Loucy (cell line): ENCODE measurements around the gene TBC1D2B.
A peak's percentile ranks its signal among the peaks of the same experiment; 100 is the strongest.

Experiments used
- H2AFZ ChIP-seq: fragments of 200-600 bp; sonication (generic); 2 replicates; pipeline ENCODE4 v1.6.0; 2016; ENCODE audit warnings: antibody characterized with exemption, mild to moderate bottlenecking, low read length, moderate library complexity
- H3F3A ChIP-seq: fragments of 200-600 bp; 2 replicates; pipeline ENCODE4 v1.6.0; 2016; ENCODE audit warnings: antibody characterized with exemption, low read depth, mild to moderate bottlenecking
- H3K27me3 ChIP-seq: fragments of 200-600 bp; sonication (generic); 2 replicates; pipeline ENCODE4 v1.6.1; 2014; ENCODE audit warnings: low read length, mild to moderate bottlenecking; ENCODE audit not compliant: insufficient read depth, poor library complexity, severe bottlenecking
- H3K36me3 ChIP-seq: fragments of 200-600 bp; sonication (generic); 2 replicates; pipeline ENCODE4 v1.6.1; 2016; ENCODE audit warnings: low read length; ENCODE audit not compliant: insufficient read depth
- H3K4me1 ChIP-seq: fragments of 200-600 bp; sonication (generic); 2 replicates; pipeline ENCODE4 v1.5.1; 2014; ENCODE audit warnings: low read length, mild to moderate bottlenecking; ENCODE audit not compliant: insufficient read depth, poor library complexity, severe bottlenecking
- H3K4me2 ChIP-seq: fragments of 200-600 bp; sonication (generic); 2 replicates; pipeline ENCODE4 v1.6.0; 2014; ENCODE audit warnings: antibody characterized with exemption, low read length, low read depth, mild to moderate bottlenecking; ENCODE audit not compliant: poor library complexity, severe bottlenecking
- H3K4me3 ChIP-seq: fragments of 200-600 bp; sonication (generic); 2 replicates; pipeline ENCODE4 v1.5.1; 2014; ENCODE audit warnings: low read length, mild to moderate bottlenecking, mixed read lengths; ENCODE audit not compliant: poor library complexity, severe bottlenecking
- H3K79me2 ChIP-seq: fragments of 200-600 bp; sonication (generic); 2 replicates; pipeline ENCODE4 v1.6.1; 2014; ENCODE audit warnings: low read length; ENCODE audit not compliant: insufficient read depth
- H3K9ac ChIP-seq: fragments of 200-600 bp; sonication (generic); 2 replicates; pipeline ENCODE4 v1.6.0; 2014; ENCODE audit warnings: mild to moderate bottlenecking, low read depth, low read length, moderate library complexity; ENCODE audit not compliant: poor library complexity, severe bottlenecking
- H3K9me2 ChIP-seq: fragments of 200-600 bp; sonication (generic); replicated peaks from 2 replicates; pipeline ENCODE4 v1.6.1; 2016; ENCODE audit warnings: low read depth, low read length, mixed read lengths
- H3K9me3 ChIP-seq: fragments of 200-600 bp; sonication (generic); 2 replicates; pipeline ENCODE4 v1.6.1; 2014; ENCODE audit warnings: mild to moderate bottlenecking, antibody characterized with exemption, low read length, low read depth; ENCODE audit not compliant: insufficient read depth
- H4K20me1 ChIP-seq: fragments of 200-600 bp; sonication (generic); 2 replicates; pipeline ENCODE4 v1.6.0; 2014; ENCODE audit warnings: antibody characterized with exemption, low read length, mild to moderate bottlenecking; ENCODE audit not compliant: insufficient read depth, poor library complexity, severe bottlenecking
- CTCF ChIP-seq: fragments of 200-600 bp; sonication (generic); conservative IDR thresholded peaks from 2 replicates; pipeline ENCODE4 v1.5.1; 2014; ENCODE audit warnings: mild to moderate bottlenecking, antibody characterized with exemption, low read length
- EZH2phosphoT487 ChIP-seq: fragments of 200-600 bp; IDR thresholded peaks from 2 replicates; pipeline ENCODE4 v1.6.1; 2018; ENCODE audit warnings: antibody characterized with exemption, mild to moderate bottlenecking, moderate library complexity, borderline replicate concordance

The TBC1D2B gene

GRCh38 chr15:78040653-78041244 lies 36.8 kb downstream of the TBC1D2B start:
- Histone ChIP-seq H3K36me3 (peaks cover 68% of the 10 kb centered on the region), H3F3A (0 out of 2 replicates have a peak, but pooled peaks cover 6% of the 10 kb centered on the region)

GRCh38 chr15:78038585-78039247 lies 38.8 kb downstream of the TBC1D2B start:
- H3K36me3 ChIP-seq, result peaks cover 51% of the 10 kb centered on the region; the same call in 1 of the 2 replicates
- H3K4me1 ChIP-seq, result peaks cover 91% of the 10 kb centered on the region
- H3K9me2 ChIP-seq, result no peaks in the 10 kb centered on the region
- no peak overlapping the region for H3K4me3 ChIP-seq
- no peaks in the 10 kb centered on the region for H3K27me3 ChIP-seq
- H3K9ac ChIP-seq, result peak overlapping the region; percentile 70
- no peaks in the 10 kb centered on the region for H4K20me1 ChIP-seq
- peak overlapping the region; percentile 20 for H3K4me2 ChIP-seq
- H3K79me2 ChIP-seq, result peaks cover 76% of the 10 kb centered on the region
- H3K9me3 ChIP-seq, result no peaks in the 10 kb centered on the region
- TF ChIP-seq CTCF (no peak), EZH2phosphoT487 (no peak)
- no peak overlapping the region for H2AFZ ChIP-seq
- peaks cover 13% of the 10 kb centered on the region for H3F3A ChIP-seq

More at GRCh38 chr15:78040653-78041244, 36.8 kb downstream of the TBC1D2B start:
- H3K9me2 ChIP-seq, result no peaks in the 10 kb centered on the region
- no peak for TF ChIP-seq EZH2phosphoT487
- no peak for TF ChIP-seq CTCF
- no peaks in the 10 kb centered on the region for H3K9me3 ChIP-seq
- no peak overlapping the region for H3K4me2 ChIP-seq
- H3K79me2 ChIP-seq, result peaks cover 90% of the 10 kb centered on the region
- no peak overlapping the region for H3K4me3 ChIP-seq
- peak overlapping the region; percentile 70 for H3K9ac ChIP-seq
- H3K27me3 ChIP-seq, result no peaks in the 10 kb centered on the region
- peaks cover 90% of the 10 kb centered on the region for H3K4me1 ChIP-seq
- H4K20me1 ChIP-seq, result no peaks in the 10 kb centered on the region
- H2AFZ ChIP-seq, result no peak overlapping the region

- no peak overlapping the region for H2AFZ ChIP-seq
- peaks cover 45% of the 10 kb centered on the region for H3K36me3 ChIP-seq
- peaks cover 13% of the 10 kb centered on the region for H3F3A ChIP-seq
- H3K9me3 ChIP-seq, result no peaks in the 10 kb centered on the region
- H3K9me2 ChIP-seq, result no peaks in the 10 kb centered on the region
- H3K9ac ChIP-seq, result peak overlapping the region; percentile 70
- no peak for TF ChIP-seq EZH2phosphoT487
- TF ChIP-seq CTCF, result no peak
- H3K4me1 ChIP-seq, result peaks cover 96% of the 10 kb centered on the region
- no peak overlapping the region for H3K4me3 ChIP-seq
- H3K27me3 ChIP-seq, result no peaks in the 10 kb centered on the region
- no peaks in the 10 kb centered on the region for H4K20me1 ChIP-seq
- H3K79me2 ChIP-seq, result peaks cover 77% of the 10 kb centered on the region
- peak overlapping the region; percentile 20 for H3K4me2 ChIP-seq
Observed at GRCh38 chr15:78037779-78038305, 39.7 kb downstream of the TBC1D2B start.
